Measurements from ENCODE around the gene FMNL2. TPM values are rescaled to one million over a fixed set of nuclear protein-coding genes. Genes with fewer than 3 reads are reported as not detected.
A peak's percentile ranks its signal among the peaks of the same experiment; 100 is the strongest.

Gene FMNL2
- total RNA-seq, 4 donors from 2014 or later = 5.8 to 19.8 (median 16.9) TPM

- Histone ChIP-seq H3K9me3 (no peaks in the 10 kb centered on the region), H3K36me3 (no peaks in the 10 kb centered on the region), H3K27ac (peak overlapping the region in 1 of 4 donors; percentile 2), H3K27me3 (no peaks in the 10 kb centered on the region), H3K4me3 (no peak overlapping the region), H3K4me1 (peaks cover 12 to 49% (median 42%) of the 10 kb centered on the region in 3 donors)
- 80 to 83% methylated on average over 7 of the region's 7 CpGs for WGBS, 2 donors
- DNase-seq = no peak
- intact Hi-C loops (cut with DNase I) = no loop called here
- no peak for TF ChIP-seq CTCF (IDR thresholded peaks at IDR 0.05)
Observed at GRCh38 chr2:152464851-152465470, 130.0 kb downstream of the FMNL2 start.

DNA sequence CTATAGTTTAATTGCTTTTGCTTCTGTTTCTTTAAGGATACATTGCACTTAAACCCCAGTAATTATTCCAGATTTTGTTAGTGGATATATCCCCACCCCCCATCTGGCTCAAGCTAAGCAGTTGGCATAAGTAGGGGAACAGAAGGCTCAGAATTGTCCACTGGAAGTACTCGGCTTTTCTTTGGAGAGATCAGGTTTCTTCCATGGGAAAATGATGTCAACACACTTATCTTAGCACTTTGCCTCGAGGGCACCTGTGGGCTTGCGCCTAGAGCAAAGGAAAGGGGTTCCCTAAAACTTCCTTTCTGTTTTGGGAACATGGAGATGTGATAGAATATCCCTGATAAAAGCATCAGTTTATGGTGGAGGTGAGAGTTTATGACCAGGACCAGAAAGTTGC lies 130.6 kb downstream of the FMNL2 start:
- 14 to 44% methylated on average over 1 to 3 of the region's 3 CpGs for WGBS, 2 donors
- no peak for DNase-seq
- Histone ChIP-seq H3K4me3 (no peak overlapping the region), H3K9me3 (no peaks in the 10 kb centered on the region), H3K4me1 (peaks cover 12 to 51% (median 42%) of the 10 kb centered on the region in 3 donors), H3K27me3 (no peaks in the 10 kb centered on the region), H3K36me3 (no peaks in the 10 kb centered on the region), H3K27ac (no peak overlapping the region)
- TF ChIP-seq CTCF (IDR thresholded peaks at IDR 0.05) (no peak), POLR2A (IDR thresholded peaks at IDR 0.05) (no peak)
- intact Hi-C loops (cut with DNase I) = no loop called here

- Histone ChIP-seq H3K4me3 (no peak overlapping the region), H3K9me3 (no peaks in the 10 kb centered on the region), H3K27ac (no peak overlapping the region), H3K36me3 (no peaks in the 10 kb centered on the region), H3K4me1 (peaks cover 12 to 56% (median 42%) of the 10 kb centered on the region in 3 donors), H3K27me3 (no peaks in the 10 kb centered on the region)
- DNase-seq = no peak
- WGBS, 2 donors = 45 to 46% methylated on average over 6 of the region's 6 CpGs
- intact Hi-C loops (cut with DNase I) = no loop called here
- TF ChIP-seq POLR2A (IDR thresholded peaks at IDR 0.05) (no peak), CTCF (IDR thresholded peaks at IDR 0.05) (no peak)
Observed at GRCh38 chr2:152466041-152466440, 131.1 kb downstream of the FMNL2 start.

- H3K36me3 ChIP-seq = no peaks in the 10 kb centered on the region
- peak overlapping the region; percentile 5 to 45 (median 35) for H3K27ac ChIP-seq
- H3K4me3 ChIP-seq = peak overlapping the region in 1 of 4 donors; percentile 20
- no peaks in the 10 kb centered on the region for H3K9me3 ChIP-seq
- WGBS, 2 donors = 20 to 35% methylated on average over 10 of the region's 10 CpGs
- intact Hi-C loops (cut with DNase I) = no loop called here
- no peak for DNase-seq
- H3K27me3 ChIP-seq = no peaks in the 10 kb centered on the region
- TF ChIP-seq CTCF (IDR thresholded peaks at IDR 0.05) = no peak
- TF ChIP-seq POLR2A (IDR thresholded peaks at IDR 0.05) = no peak
- H3K4me1 ChIP-seq = peaks cover 12 to 62% (median 42%) of the 10 kb centered on the region in 3 donors
Observed at GRCh38 chr2:152466980-152467676, 132.2 kb downstream of the FMNL2 start.

GRCh38 chr2:152467677-152468410 lies 132.9 kb downstream of the FMNL2 start:
- TF ChIP-seq POLR2A (IDR thresholded peaks at IDR 0.05) (no peak), CTCF (IDR thresholded peaks at IDR 0.05) (no peak)
- WGBS, 2 donors = 57 to 67% methylated on average over 4 of the region's 4 CpGs
- Histone ChIP-seq H3K9me3 (no peaks in the 10 kb centered on the region), H3K4me1 (peaks cover 12 to 67% (median 42%) of the 10 kb centered on the region in 3 donors), H3K36me3 (no peaks in the 10 kb centered on the region), H3K4me3 (no peak overlapping the region), H3K27ac (peak overlapping the region in 3 of 4 donors; percentile 25 to 45 (median 42)), H3K27me3 (no peaks in the 10 kb centered on the region)
- intact Hi-C loops (cut with DNase I) = no loop called here
- DNase-seq = no peak

Data from esophagus squamous epithelium (tissue), 5 donors.